ENCODE measurements around the gene GMDS. TPM values are rescaled to one million over a fixed set of nuclear protein-coding genes. Genes with fewer than 3 reads are reported as not detected.

GMDS gene
- total RNA-seq, 1 experiment from 2014 or later = 9.7 TPM

DNA sequence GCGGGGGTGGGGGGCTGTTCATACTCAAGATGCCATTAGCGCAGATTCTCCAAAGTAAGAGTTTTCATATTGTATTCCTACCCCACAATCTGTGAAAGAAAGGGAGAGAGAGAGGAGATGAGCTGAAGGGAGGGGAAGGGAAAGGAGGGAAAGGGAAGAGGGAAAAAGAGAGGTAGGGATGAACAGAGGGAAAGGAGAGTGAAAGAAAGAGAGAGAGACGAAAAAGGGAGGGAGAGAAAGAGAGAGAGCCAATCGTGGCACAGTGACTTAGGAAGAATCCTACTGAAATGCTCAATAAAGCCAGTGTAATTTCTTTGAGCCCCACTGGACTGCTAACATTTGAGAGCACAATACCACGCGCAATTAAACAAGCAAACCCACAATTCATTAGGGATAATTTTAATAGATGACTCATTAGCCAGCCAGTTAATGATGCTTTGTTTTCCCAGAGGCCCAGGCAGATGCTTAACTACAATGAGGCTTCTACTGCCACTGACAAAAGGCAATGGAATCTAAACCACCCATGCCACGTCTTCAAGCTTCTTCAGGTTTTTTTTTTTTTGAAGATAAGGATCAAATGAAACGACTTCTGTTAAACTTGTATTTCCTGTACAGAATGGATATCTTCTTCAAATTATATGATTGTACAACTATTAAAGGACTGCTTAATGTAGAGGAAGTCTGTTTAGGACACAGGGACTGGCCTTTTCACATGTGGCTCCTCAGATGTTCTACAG, 328.9 kb downstream of the GMDS start:
- Histone ChIP-seq H3K4me3 (ENCODE audit: low read length) (no peak overlapping the region), H3K27me3 (ENCODE audit: low read length) (no peaks in the 10 kb centered on the region), H3K9ac (ENCODE audit: low read length) (no peak overlapping the region)

DNA sequence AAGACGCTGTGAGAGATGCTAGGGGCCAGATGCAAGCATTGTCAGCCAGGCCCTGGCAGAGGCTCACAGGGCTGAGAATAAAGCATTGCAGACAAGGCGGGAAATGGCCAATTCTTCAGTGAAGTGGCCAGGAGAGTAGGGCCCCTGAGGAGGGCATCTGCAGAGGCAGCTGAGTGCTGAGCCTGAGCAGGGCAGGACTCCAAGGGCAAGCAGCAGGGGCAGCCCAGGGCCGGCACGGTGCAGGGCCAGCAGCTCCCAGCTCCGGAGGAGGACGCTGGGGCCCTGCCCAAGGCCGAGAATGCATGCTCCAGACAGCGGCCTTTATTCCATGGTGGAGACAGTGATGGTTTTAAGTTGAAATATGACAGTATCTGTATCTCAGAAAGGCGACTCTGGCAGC, 330.2 kb downstream of the GMDS start:
- Histone ChIP-seq H4K20me1 (ENCODE audit: insufficient read depth, low read depth, low read length) (no peaks in the 10 kb centered on the region), H3K4me2 (ENCODE audit: low read depth, low read length, poor library complexity, severe bottlenecking) (no peak overlapping the region), H3K9me3 (ENCODE audit: low read length) (no peaks in the 10 kb centered on the region), H3K4me3 (ENCODE audit: low read length) (no peak overlapping the region), H3K36me3 (ENCODE audit: insufficient read depth, low read length) (no peaks in the 10 kb centered on the region), H3K27me3 (ENCODE audit: low read length) (no peaks in the 10 kb centered on the region), H3K9ac (ENCODE audit: low read length) (no peak overlapping the region), H3K79me2 (ENCODE audit: low read length) (no peaks in the 10 kb centered on the region), H3K27ac (ENCODE audit: low read length) (no peak overlapping the region), H2AFZ (ENCODE audit: low read length) (no peak overlapping the region), H3K4me1 (ENCODE audit: low read length) (no peaks in the 10 kb centered on the region), H3K9me2 (replicated peaks; ENCODE audit: insufficient read depth, low read length) (no peaks in the 10 kb centered on the region)
- no peak for DNase-seq

More for the DNA sequence above, 328.9 kb downstream of the GMDS start:
- Histone ChIP-seq H3K79me2 (ENCODE audit: low read length) (no peaks in the 10 kb centered on the region), H3K27ac (ENCODE audit: low read length) (no peak overlapping the region), H4K20me1 (ENCODE audit: insufficient read depth, low read depth, low read length) (no peaks in the 10 kb centered on the region), H3K4me1 (ENCODE audit: low read length) (no peaks in the 10 kb centered on the region), H3K9me2 (replicated peaks; ENCODE audit: insufficient read depth, low read length) (no peaks in the 10 kb centered on the region), H3K4me2 (ENCODE audit: low read depth, low read length, poor library complexity, severe bottlenecking) (no peak overlapping the region), H3K36me3 (ENCODE audit: insufficient read depth, low read length) (no peaks in the 10 kb centered on the region), H3K9me3 (ENCODE audit: low read length) (no peaks in the 10 kb centered on the region), H2AFZ (ENCODE audit: low read length) (no peak overlapping the region)
- no peak for DNase-seq

DNA sequence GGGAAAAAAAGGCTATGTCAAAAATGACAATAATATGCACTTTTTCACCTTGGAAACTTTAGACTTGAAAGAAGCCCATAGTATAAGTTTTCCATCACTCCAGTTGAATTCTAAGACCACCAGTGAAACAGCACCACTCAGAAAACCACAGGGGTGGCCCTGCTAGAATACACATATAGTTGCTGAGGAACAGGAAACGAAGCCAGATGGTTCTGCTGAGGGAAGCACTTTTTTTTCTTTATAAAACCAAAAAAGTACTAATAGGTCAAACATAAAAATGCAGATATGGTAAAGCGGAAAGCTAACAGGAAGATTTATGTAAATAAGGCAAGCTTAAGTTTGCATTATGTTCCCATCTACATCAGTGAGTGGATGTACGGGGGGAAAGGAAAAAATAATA, 331.8 kb downstream of the GMDS start:
- Histone ChIP-seq H3K9ac (ENCODE audit: low read length) (no peak overlapping the region), H3K9me3 (ENCODE audit: low read length) (no peaks in the 10 kb centered on the region), H3K9me2 (replicated peaks; ENCODE audit: insufficient read depth, low read length) (no peaks in the 10 kb centered on the region), H3K4me3 (ENCODE audit: low read length) (no peak overlapping the region), H3K27me3 (ENCODE audit: low read length) (no peaks in the 10 kb centered on the region), H3K4me2 (ENCODE audit: low read depth, low read length, poor library complexity, severe bottlenecking) (no peak overlapping the region), H3K27ac (ENCODE audit: low read length) (no peak overlapping the region), H4K20me1 (ENCODE audit: insufficient read depth, low read depth, low read length) (no peaks in the 10 kb centered on the region), H3K4me1 (ENCODE audit: low read length) (no peaks in the 10 kb centered on the region), H3K36me3 (ENCODE audit: insufficient read depth, low read length) (no peaks in the 10 kb centered on the region), H2AFZ (ENCODE audit: low read length) (no peak overlapping the region), H3K79me2 (ENCODE audit: low read length) (no peaks in the 10 kb centered on the region)
- no peak for DNase-seq

DNA sequence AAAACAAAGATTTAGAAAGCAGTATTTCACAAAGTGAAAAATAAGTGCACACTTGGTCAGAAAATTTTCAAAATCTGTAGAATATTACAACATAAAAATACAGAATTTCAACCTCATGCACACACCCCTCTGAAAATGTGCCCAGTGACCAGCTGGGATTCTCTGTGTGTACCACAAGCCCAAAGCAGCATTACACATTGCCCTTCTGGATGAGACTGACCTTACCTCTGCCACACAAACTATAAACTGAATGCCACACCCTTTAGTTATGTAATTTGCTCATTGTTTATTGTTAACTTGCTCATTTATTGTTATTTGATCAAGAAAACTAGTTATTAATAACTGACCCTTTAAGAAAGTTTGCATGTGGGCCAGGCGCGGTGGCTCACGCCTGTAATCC, 332.7 kb downstream of the GMDS start:
- no peaks in the 10 kb centered on the region for H3K9me2 ChIP-seq (replicated peaks; ENCODE audit: insufficient read depth, low read length)
- no peaks in the 10 kb centered on the region for H3K27me3 ChIP-seq (ENCODE audit: low read length)
- no peaks in the 10 kb centered on the region for H3K36me3 ChIP-seq (ENCODE audit: insufficient read depth, low read length)
- H3K9ac ChIP-seq (ENCODE audit: low read length) = no peak overlapping the region
- H3K4me3 ChIP-seq (ENCODE audit: low read length) = no peak overlapping the region
- no peak overlapping the region for H3K4me2 ChIP-seq (ENCODE audit: low read depth, low read length, poor library complexity, severe bottlenecking)
- no peaks in the 10 kb centered on the region for H3K79me2 ChIP-seq (ENCODE audit: low read length)
- H3K27ac ChIP-seq (ENCODE audit: low read length) = no peak overlapping the region
- H2AFZ ChIP-seq (ENCODE audit: low read length) = no peak overlapping the region
- no peaks in the 10 kb centered on the region for H4K20me1 ChIP-seq (ENCODE audit: insufficient read depth, low read depth, low read length)
- H3K4me1 ChIP-seq (ENCODE audit: low read length) = no peaks in the 10 kb centered on the region
- DNase-seq = no peak
- H3K9me3 ChIP-seq (ENCODE audit: low read length) = no peaks in the 10 kb centered on the region

DNA sequence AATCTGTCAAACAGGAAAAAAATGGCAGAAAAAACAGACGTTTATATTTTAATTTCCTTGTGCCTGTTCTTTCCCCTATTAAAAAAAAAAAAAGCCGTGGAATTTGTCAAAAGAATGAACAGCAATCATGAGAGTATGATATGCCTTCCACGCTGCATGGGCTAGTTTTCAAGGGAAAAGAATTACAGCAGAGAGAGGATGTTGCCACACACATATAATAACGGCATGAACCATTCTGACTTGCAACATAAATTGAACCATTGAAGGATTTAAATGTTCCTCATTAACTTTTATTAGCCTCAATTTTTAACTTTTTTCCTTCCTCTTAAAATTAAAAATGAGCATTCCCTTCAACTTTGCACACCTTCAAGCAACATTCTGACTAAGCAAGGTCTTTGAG, 333.9 kb downstream of the GMDS start:
- Histone ChIP-seq H3K79me2 (ENCODE audit: low read length) (no peaks in the 10 kb centered on the region), H3K4me2 (ENCODE audit: low read depth, low read length, poor library complexity, severe bottlenecking) (no peak overlapping the region), H3K4me3 (ENCODE audit: low read length) (no peak overlapping the region), H3K9me2 (replicated peaks; ENCODE audit: insufficient read depth, low read length) (no peaks in the 10 kb centered on the region), H3K36me3 (ENCODE audit: insufficient read depth, low read length) (no peaks in the 10 kb centered on the region), H3K9ac (ENCODE audit: low read length) (no peak overlapping the region), H3K9me3 (ENCODE audit: low read length) (no peaks in the 10 kb centered on the region), H4K20me1 (ENCODE audit: insufficient read depth, low read depth, low read length) (no peaks in the 10 kb centered on the region), H3K27ac (ENCODE audit: low read length) (no peak overlapping the region), H3K4me1 (ENCODE audit: low read length) (no peaks in the 10 kb centered on the region), H3K27me3 (ENCODE audit: low read length) (no peaks in the 10 kb centered on the region), H2AFZ (ENCODE audit: low read length) (no peak overlapping the region)
- no peak for DNase-seq

DNA sequence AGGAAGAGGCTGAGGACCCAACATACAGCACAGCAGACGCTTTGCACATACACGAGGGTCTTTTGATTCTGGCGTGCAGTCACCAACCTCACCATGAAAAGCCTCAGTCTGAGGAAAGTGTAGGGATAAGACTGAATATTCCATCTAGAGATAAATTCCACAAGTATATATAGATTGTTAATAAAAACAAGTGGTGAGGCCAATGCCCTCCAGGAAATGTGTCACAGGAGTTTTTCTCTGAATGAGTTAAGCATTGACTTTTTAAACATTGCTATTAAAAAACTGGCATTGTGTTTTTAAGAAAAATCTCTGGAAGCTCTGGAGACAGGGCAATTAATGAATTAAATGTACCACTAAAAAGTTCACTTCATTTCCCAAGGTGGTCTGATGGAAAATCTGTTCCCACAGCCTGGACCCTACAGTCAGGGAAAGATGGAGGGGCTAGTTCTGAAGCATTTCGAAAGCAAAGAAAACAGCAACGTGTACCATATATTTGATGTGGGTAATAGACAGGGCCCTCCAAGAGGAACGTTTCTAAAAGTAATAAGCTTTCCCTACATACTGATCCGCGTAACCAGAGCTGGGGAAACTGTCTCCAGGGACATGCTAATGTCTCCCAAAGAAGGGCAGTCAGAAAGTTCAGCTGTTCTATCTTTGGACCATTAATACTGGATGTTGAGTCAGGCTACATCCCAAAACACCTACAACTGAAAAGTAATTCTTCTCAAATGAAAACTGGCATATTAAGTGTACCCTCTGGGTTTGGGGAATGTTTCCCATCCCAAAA, 334.6 kb downstream of the GMDS start:
- H3K9ac ChIP-seq (ENCODE audit: low read length) = no peak overlapping the region

DNA sequence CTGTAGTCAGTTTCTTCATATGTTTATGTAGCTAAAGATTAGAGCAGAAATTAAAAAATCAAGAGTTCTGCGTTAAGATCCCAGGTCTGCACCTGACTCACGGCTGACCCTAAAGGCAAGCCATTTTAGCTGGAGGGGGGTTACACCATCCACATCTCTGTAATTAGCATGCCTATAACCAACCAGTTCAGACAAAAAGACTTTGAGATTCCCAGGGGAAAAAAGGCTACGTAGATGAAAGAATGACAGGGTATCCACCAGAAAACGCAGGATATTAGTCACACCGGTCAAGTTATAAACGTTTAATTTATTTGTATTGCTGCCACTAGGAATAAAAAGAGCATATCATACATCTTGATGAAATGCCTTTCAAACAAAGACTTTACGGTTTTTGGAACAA, 336.6 kb downstream of the GMDS start:
- Histone ChIP-seq H4K20me1 (ENCODE audit: insufficient read depth, low read depth, low read length) (no peaks in the 10 kb centered on the region), H3K36me3 (ENCODE audit: insufficient read depth, low read length) (no peaks in the 10 kb centered on the region), H3K4me3 (ENCODE audit: low read length) (no peak overlapping the region), H3K4me2 (ENCODE audit: low read depth, low read length, poor library complexity, severe bottlenecking) (no peak overlapping the region), H3K27ac (ENCODE audit: low read length) (no peak overlapping the region), H3K9me2 (replicated peaks; ENCODE audit: insufficient read depth, low read length) (no peaks in the 10 kb centered on the region), H3K9ac (ENCODE audit: low read length) (no peak overlapping the region), H2AFZ (ENCODE audit: low read length) (no peak overlapping the region), H3K79me2 (ENCODE audit: low read length) (no peaks in the 10 kb centered on the region), H3K4me1 (ENCODE audit: low read length) (no peaks in the 10 kb centered on the region), H3K9me3 (ENCODE audit: low read length) (no peaks in the 10 kb centered on the region), H3K27me3 (ENCODE audit: low read length) (no peaks in the 10 kb centered on the region)
- no peak for DNase-seq

More for the DNA sequence above, 334.6 kb downstream of the GMDS start:
- no peak for DNase-seq
- H3K27ac ChIP-seq (ENCODE audit: low read length) = no peak overlapping the region
- no peaks in the 10 kb centered on the region for H3K36me3 ChIP-seq (ENCODE audit: insufficient read depth, low read length)
- no peak overlapping the region for H3K4me2 ChIP-seq (ENCODE audit: low read depth, low read length, poor library complexity, severe bottlenecking)
- no peaks in the 10 kb centered on the region for H3K79me2 ChIP-seq (ENCODE audit: low read length)
- no peaks in the 10 kb centered on the region for H3K4me1 ChIP-seq (ENCODE audit: low read length)
- no peak overlapping the region for H2AFZ ChIP-seq (ENCODE audit: low read length)
- H4K20me1 ChIP-seq (ENCODE audit: insufficient read depth, low read depth, low read length) = no peaks in the 10 kb centered on the region
- no peaks in the 10 kb centered on the region for H3K9me2 ChIP-seq (replicated peaks; ENCODE audit: insufficient read depth, low read length)
- H3K9me3 ChIP-seq (ENCODE audit: low read length) = no peaks in the 10 kb centered on the region
- H3K27me3 ChIP-seq (ENCODE audit: low read length) = no peaks in the 10 kb centered on the region
- no peak overlapping the region for H3K4me3 ChIP-seq (ENCODE audit: low read length)

DNA sequence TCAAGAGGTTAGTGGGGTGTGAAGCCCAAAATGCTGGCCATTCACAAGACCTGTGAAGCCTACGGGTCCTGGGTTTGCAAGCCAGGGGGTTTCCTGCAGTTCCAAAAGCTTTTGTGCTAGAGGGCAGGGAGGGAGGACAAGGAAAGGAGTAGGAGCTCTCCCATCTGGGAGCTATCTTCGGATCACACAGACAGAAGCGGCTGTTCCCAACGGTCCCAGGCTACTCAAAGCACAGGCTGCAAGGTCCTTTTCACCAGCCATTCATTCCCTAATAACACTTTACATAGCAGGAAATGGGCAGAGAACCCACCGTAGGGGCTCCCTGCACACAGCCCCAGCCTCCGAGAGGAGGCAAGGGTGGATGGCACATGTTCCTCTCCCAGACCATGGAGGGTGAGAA, 338.8 kb downstream of the GMDS start:
- no peaks in the 10 kb centered on the region for H3K9me2 ChIP-seq (replicated peaks; ENCODE audit: insufficient read depth, low read length)
- no peaks in the 10 kb centered on the region for H4K20me1 ChIP-seq (ENCODE audit: insufficient read depth, low read depth, low read length)
- no peaks in the 10 kb centered on the region for H3K36me3 ChIP-seq (ENCODE audit: insufficient read depth, low read length)
- H3K79me2 ChIP-seq (ENCODE audit: low read length) = no peaks in the 10 kb centered on the region
- H3K27ac ChIP-seq (ENCODE audit: low read length) = no peak overlapping the region
- no peak for DNase-seq
- no peak overlapping the region for H3K4me2 ChIP-seq (ENCODE audit: low read depth, low read length, poor library complexity, severe bottlenecking)
- H3K4me3 ChIP-seq (ENCODE audit: low read length) = no peak overlapping the region
- H2AFZ ChIP-seq (ENCODE audit: low read length) = no peak overlapping the region
- H3K27me3 ChIP-seq (ENCODE audit: low read length) = no peaks in the 10 kb centered on the region
- no peaks in the 10 kb centered on the region for H3K4me1 ChIP-seq (ENCODE audit: low read length)
- no peak overlapping the region for H3K9ac ChIP-seq (ENCODE audit: low read length)
- H3K9me3 ChIP-seq (ENCODE audit: low read length) = no peaks in the 10 kb centered on the region
